Panc1 (cell line): Measurements from ENCODE around the gene VDR. TPM values are rescaled to one million over a fixed set of nuclear protein-coding genes. Genes with fewer than 3 reads are reported as not detected.

Source experiments
- ATAC-seq: fragments of 200-7000 bp; cut with Tn5 transposase; 2 replicates; pipeline ENCODE4 v1.9.1; 2020; ENCODE audit warnings: mild to moderate bottlenecking, moderate library complexity
- BruUV-seq: library from RNA; stranded (reverse); fragments of 400-500 nt; replicated peaks from 2 replicates; lab custom pipeline; 2021; lab: Mats Ljungman, UMichigan
- CTCF ChIA-PET: fragments of 300-600 bp; sonication (Branson Sonifier 250); formaldehyde crosslinking; loops from one replicate; lab custom pipeline; 2022; ENCODE audit warnings: antibody characterized with exemption; lab: Charles Lee
- POLR2A ChIA-PET: fragments of 300-600 bp; sonication (Branson Sonifier 250); formaldehyde crosslinking; loops from one replicate; lab custom pipeline; 2022; ENCODE audit warnings: antibody characterized with exemption; lab: Charles Lee
- DNase-seq: peaks from one replicate; pipeline ENCODE4 v3.0.0-alpha.2; 2010; ENCODE audit warnings: low read depth, low spot score
- H3K27ac ChIP-seq: 2 replicates; pipeline ENCODE4 v1.5.1; 2011; ENCODE audit warnings: mild to moderate bottlenecking, low read length, inconsistent platforms
- H3K27me3 ChIP-seq: fragments of 200-500 bp; sonication (Bioruptor generic); 2 replicates; pipeline ENCODE4 v1.6.0; 2014; ENCODE audit warnings: low read length, inconsistent platforms; ENCODE audit not compliant: control insufficient read depth, insufficient read depth
- H3K36me3 ChIP-seq: fragments of 200-500 bp; sonication (Bioruptor generic); 2 replicates; pipeline ENCODE4 v1.5.1; 2014; ENCODE audit warnings: inconsistent platforms, mild to moderate bottlenecking, low read length, moderate library complexity; ENCODE audit not compliant: control insufficient read depth, insufficient read depth
- H3K4me1 ChIP-seq: 2 replicates; pipeline ENCODE4 v1.5.1; 2011; ENCODE audit warnings: inconsistent platforms, mild to moderate bottlenecking, low read length, moderate library complexity; ENCODE audit not compliant: control insufficient read depth, insufficient read depth
- H3K4me3 ChIP-seq, 2 experiments: 2 replicates each; pipeline ENCODE4 v1.5.1; 2011 to 2012; ENCODE audit warnings: low read depth in 2 of 2, low read length in 2 of 2, mild to moderate bottlenecking in 2 of 2, inconsistent platforms in 1 of 2, moderate library complexity in 1 of 2
- H3K9me3 ChIP-seq: fragments of 200-500 bp; sonication (Bioruptor generic); 2 replicates; pipeline ENCODE4 v1.5.1; 2014; ENCODE audit warnings: low read depth, mild to moderate bottlenecking, inconsistent platforms, low read length, moderate library complexity; ENCODE audit not compliant: control insufficient read depth, insufficient read depth
- POLR2AphosphoS5 ChIP-seq: IDR thresholded peaks from 2 replicates; pipeline ENCODE4 v1.6.1; 2012; ENCODE audit warnings: mild to moderate bottlenecking, low read depth, low read length, moderate library complexity
- REST ChIP-seq, 2 experiments: IDR thresholded peaks; 2 replicates each; pipeline ENCODE4 v1.6.1; 2011 to 2012; ENCODE audit warnings: low read depth in 2 of 2, control low read depth in 1 of 2, low read length in 1 of 2, mild to moderate bottlenecking in 1 of 2, moderate library complexity in 1 of 2; ENCODE audit not compliant: insufficient read depth in 1 of 2
- SIN3A ChIP-seq: IDR thresholded peaks from 2 replicates; pipeline ENCODE4 v1.6.1; 2012; ENCODE audit warnings: low read depth, mild to moderate bottlenecking, low read length, moderate library complexity, borderline replicate concordance; ENCODE audit not compliant: insufficient read depth
- TCF7L2 ChIP-seq: IDR thresholded peaks from 2 replicates; pipeline ENCODE4 v1.6.1; 2011; ENCODE audit warnings: mild to moderate bottlenecking, low read depth, low read length, inconsistent platforms
- in situ Hi-C: cut with HindIII; loops from 2 replicates; pipeline ENCODE4 v1.10.0; 2016; ENCODE audit warnings: low sequenced_read_pairs, low pct_unique_long_range_greater_than_20kb
- intact Hi-C: fragments of 100-400 bp; cut with micrococcal nuclease; formaldehyde crosslinking; loops from one replicate; pipeline ENCODE4 v1.10.0; 2022; ENCODE audit not compliant: unreplicated experiment
- total RNA-seq: library from RNA; stranded (reverse); gene quantifications from one replicate; pipeline ENCODE4 v1.2.1, GENCODE V29; 2021; ENCODE audit not compliant: unreplicated experiment
- TF ChIP-seq, protein P1 (sequence below): fragments of 450-650 bp; IDR thresholded peaks from 2 replicates; pipeline ENCODE4 v1.5.1; 2017; ENCODE audit warnings: mild to moderate bottlenecking

Gene VDR
- total RNA-seq, 1 experiment from 2014 or later = 3.0 TPM

DNA sequence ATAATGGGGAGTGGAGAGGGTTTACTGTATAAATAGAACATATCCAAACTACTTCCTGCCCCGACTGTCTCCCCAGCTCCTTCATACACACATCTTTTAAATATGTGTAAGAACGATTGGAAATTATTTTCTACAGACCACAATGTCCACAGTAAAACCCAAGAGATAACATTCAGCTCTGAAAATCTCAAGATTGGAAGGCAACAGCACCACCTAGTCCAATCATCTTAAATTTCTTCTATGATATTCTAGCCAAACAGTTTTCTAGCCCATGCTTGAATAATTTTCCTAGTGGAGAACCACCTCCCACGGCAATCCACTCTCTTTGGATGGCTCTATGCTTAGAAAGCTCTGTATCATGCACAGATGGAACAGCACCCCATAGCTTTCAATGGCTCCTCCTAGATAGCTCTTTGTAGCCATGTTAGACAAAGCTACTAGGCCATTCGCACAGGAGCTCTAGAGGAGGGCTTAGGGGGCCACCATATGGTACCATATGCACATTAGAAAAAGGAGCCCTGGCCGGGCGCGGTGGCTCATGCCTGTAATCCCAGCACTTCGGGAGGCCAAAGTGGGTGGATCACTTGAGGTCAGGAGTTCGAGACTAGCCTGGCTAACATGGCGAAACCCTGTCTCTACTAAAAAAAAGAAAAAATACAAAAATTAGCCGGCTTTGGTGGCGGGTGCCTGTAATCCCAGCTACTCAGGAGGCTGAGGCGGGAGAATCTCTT lies 18.1 kb downstream of the VDR start:
- H3K27me3 ChIP-seq = no peaks in the 10 kb centered on the region
- H3K4me1 ChIP-seq = no peaks in the 10 kb centered on the region
- TF ChIP-seq REST (IDR thresholded peaks at IDR 0.05; ENCODE audit: insufficient read depth in 1 of 2, low read depth in 2 of 2, low read length in 1 of 2) (no peak), POLR2AphosphoS5 (no peak), TCF7L2 (no peak), SIN3A (no peak)
- TF ChIP-seq, protein P1, sequence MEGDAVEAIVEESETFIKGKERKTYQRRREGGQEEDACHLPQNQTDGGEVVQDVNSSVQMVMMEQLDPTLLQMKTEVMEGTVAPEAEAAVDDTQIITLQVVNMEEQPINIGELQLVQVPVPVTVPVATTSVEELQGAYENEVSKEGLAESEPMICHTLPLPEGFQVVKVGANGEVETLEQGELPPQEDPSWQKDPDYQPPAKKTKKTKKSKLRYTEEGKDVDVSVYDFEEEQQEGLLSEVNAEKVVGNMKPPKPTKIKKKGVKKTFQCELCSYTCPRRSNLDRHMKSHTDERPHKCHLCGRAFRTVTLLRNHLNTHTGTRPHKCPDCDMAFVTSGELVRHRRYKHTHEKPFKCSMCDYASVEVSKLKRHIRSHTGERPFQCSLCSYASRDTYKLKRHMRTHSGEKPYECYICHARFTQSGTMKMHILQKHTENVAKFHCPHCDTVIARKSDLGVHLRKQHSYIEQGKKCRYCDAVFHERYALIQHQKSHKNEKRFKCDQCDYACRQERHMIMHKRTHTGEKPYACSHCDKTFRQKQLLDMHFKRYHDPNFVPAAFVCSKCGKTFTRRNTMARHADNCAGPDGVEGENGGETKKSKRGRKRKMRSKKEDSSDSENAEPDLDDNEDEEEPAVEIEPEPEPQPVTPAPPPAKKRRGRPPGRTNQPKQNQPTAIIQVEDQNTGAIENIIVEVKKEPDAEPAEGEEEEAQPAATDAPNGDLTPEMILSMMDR = no peak
- intact Hi-C loops (no loop called here), in situ Hi-C loops (no loop called here)
- H3K9me3 ChIP-seq = no peaks in the 10 kb centered on the region
- H3K4me3 ChIP-seq = no peak overlapping the region
- ChIA-PET CTCF (interaction anchor here (0.6 kb wide), 1 partner anchor 174 kb away, joined by 4 read pairs; no protein-coding TSS in a partner anchor), POLR2A (no interaction called here)
- H3K36me3 ChIP-seq = no peaks in the 10 kb centered on the region
- DNase-seq = no peak
- BruUV-seq = no TSS peak
- ATAC-seq = no peak
- H3K27ac ChIP-seq = no peak overlapping the region

DNA sequence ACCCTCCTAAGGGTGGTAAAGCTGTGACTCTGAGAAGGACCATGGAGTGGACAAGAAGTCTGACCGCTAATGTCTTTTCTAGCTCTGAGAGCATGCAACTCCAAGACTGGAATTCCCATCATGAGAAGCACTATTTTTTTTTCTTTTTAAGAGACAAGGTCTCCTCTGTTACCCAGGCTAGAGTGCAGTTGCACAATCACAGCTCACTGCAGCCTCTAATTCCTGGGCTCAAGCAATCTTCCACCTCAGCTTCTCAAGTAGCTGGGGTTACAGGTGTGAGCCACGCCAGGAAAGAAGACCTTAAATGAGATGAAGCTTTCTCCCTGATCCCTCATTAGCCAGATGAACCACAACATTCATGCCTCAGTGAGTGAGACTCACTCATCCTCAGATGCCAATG lies 19.2 kb downstream of the VDR start:
- Histone ChIP-seq H3K36me3 (no peaks in the 10 kb centered on the region), H3K9me3 (no peaks in the 10 kb centered on the region), H3K4me1 (no peaks in the 10 kb centered on the region), H3K27ac (no peak overlapping the region), H3K4me3 (no peak overlapping the region), H3K27me3 (no peaks in the 10 kb centered on the region)
- POLR2A ChIA-PET = interaction anchor here (0.6 kb wide), 1 partner anchor 16 kb away, joined by 4 read pairs; no protein-coding TSS in a partner anchor
- ATAC-seq = no peak
- no peak for DNase-seq
- in situ Hi-C loops = no loop called here
- CTCF ChIA-PET = interaction anchor here (0.6 kb wide), 1 partner anchor 43 kb away, joined by 4 read pairs; no protein-coding TSS in a partner anchor
- intact Hi-C loops = no loop called here
- TF ChIP-seq TCF7L2 = no peak
- no peak for TF ChIP-seq REST (IDR thresholded peaks at IDR 0.05; ENCODE audit: insufficient read depth in 1 of 2, low read depth in 2 of 2, low read length in 1 of 2)
- TF ChIP-seq SIN3A = no peak
- no peak for TF ChIP-seq POLR2AphosphoS5
- no TSS peak for BruUV-seq
